ENCODE measurements around the gene DCDC2.
"Not testable (repeated sequence)": the region's sequence is repeated elsewhere in the genome, so short reads cannot be mapped to it uniquely, and the experiment has no call there.

The DCDC2 gene

GRCh38 chr6:24272148-24272547, 85.7 kb downstream of the DCDC2 start:
- no peak for DNase-seq (ENCODE audit: low read depth in 2 of 2)

GRCh38 chr6:24270011-24270410, 87.8 kb downstream of the DCDC2 start:
- no peak for DNase-seq (ENCODE audit: low read depth in 2 of 2)

DNA sequence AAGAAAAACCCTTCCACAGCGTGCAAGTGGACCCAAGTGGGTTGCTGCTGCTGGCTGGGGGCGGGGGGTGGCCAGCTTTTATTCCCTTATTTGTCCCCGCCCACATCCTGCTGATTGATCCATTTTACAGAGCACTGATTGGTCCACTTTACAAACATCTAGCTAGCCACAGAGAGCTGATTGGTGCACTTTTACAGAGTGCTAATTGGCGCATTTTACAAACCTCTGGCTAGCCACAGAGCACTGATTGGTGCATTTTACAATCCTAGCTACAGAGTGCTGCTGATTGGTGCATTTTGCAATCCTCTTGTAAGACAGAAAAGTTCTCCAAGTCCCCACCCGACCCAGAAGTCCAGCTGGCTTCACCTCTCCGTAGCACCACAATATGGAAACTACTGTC, 99.6 kb downstream of the DCDC2 start:
- not testable (repeated sequence) for DNase-seq (ENCODE audit: low read depth in 2 of 2)

DNA sequence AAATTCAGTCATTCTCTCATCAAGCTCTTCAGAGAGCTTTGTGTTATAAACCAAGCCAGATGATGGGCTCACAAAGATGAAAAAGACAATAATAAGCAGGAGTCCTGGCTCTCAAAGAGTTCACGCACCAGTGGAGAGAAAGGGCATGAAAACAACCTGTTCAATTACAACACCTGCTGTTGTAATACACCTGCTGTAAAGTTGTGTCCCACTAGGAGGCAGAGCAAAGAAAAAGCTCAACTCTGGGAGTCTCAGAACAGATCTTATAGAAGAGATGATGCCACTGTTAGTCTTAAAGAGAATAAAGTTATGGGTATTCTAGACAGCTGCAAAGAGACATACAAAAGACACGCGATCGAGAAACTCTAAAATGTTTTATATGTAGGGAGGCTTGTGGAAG, 100.6 kb downstream of the DCDC2 start:
- DNase-seq (ENCODE audit: low read depth in 2 of 2), result no peak

DNA sequence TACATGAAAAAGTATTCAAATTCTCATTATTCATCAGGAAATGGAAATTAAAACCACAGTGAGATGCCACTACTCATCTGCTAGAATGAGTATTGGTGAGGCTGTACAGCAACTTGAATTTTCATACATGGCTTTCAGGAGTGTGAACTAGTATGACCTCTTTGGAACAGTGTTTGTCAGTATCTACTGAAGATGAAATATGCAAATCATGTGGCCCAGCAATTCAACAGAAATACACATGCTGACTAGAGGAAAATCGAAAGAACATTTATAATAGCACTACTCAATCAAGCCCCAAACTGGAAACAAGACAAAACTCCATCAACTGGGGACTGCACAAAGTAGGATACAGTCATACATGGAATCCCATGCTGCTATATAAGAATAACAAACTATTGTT, 102.2 kb downstream of the DCDC2 start:
- no peak for DNase-seq (ENCODE audit: low read depth in 2 of 2)

- no peak for DNase-seq (ENCODE audit: low read depth in 2 of 2)
These were observed 104.5 kb downstream of the DCDC2 start for GRCh38 chr6:24253360-24253759.

- no peak for DNase-seq (ENCODE audit: low read depth in 2 of 2)
These were observed 105.6 kb downstream of the DCDC2 start for GRCh38 chr6:24252280-24252679.

DNA sequence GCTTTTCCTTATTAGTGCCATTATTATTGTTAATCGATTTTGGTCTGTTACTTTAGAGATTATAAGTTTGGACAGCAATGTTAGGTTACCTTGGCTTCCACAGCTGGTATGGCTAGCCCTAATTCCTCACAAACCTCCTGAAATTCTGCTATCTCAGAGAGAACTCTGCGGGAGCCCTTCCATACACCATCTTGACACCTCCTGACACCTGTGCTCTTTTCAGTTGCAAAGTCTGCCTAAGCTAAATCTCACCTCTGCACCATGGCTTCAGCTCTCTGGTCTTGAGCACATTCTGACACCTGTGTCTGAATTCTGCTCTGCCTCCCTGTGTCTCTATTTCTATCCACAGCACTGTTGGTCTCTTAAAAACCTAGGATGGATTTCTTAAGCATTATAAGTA, 106.5 kb downstream of the DCDC2 start:
- DNase-seq (ENCODE audit: low read depth in 2 of 2), result no peak

DNA sequence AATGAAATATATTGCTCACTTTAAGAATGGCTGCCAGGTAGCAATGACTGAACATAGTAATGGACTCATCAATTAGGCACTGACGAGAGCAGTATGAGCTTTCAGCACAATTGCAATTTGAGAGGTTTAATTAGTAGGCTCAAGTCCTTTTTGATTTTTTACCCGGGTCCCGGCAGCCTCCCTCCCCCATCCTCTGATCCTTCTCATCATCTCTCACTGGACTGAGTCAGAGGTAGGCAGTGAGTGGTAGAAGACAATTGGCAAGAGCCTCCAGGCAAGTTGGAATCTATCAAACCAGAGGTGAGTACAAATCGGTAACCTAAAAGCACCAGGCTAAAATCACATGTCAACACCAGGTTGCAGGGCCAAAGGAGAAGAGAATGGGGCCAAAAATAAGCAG, 107.9 kb downstream of the DCDC2 start:
- no peak for DNase-seq (ENCODE audit: low read depth in 2 of 2)

DNA sequence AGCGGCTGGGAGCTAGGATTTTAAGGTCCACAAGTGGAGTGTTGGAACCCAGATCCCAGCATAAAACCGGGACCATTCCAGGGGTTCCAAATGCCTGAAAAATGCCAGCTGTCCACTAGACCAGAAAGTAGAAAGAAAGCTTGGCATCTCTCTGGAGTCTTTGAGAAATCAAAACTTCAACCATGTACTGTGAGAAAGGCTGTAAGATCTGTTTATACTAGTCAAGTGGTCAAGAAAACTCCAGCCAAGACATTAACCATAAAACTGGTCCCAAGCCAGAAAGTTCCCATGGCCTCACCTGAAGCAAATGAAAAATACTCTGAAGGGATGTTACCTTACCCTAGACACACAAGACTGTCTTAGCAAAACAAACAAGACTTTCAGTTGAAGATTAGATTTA, 112.6 kb downstream of the DCDC2 start:
- no peak for DNase-seq (ENCODE audit: low read depth in 2 of 2)

DNA sequence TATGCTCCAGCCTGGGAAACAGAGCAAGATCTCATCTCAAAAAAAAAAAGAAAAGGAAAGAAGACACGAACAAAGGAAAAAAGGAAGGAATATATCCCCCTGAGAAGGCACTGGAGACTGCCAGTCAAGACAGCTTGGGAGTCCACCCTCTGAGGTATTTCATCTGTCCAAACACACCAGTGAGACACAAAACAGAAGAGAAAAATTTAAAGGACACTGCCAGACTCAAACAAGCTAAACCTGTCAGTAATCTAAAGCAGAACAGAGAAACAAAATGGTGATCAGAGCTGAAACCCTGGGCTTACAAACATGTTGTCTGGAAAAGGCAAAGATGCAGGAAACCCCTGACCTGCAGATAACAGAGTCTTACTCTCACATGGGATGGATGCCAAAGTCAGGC, 114.9 kb downstream of the DCDC2 start:
- DNase-seq (ENCODE audit: low read depth in 2 of 2), result no peak

- not testable (repeated sequence) for DNase-seq (ENCODE audit: low read depth in 2 of 2)
These were observed 116.1 kb downstream of the DCDC2 start for GRCh38 chr6:24241779-24242178.

DNA sequence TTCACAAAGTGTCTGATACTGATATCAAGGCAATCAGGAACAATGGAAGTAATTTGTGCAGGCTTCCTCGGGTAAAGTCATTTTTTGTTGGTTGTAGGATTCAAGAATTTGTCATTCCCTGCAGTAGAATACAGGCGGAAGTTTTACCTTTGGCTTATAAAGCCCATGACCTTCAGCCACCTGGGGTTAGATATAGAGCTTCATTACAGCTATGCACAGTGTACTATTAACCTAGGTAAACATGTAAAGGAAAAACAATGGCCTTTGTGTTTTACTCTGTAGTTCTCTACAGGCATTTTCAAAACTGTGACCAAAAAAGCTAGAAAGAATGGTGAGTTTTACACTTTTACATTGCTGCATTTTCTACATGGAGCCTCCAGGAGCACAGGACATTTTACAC, 116.9 kb downstream of the DCDC2 start:
- DNase-seq (ENCODE audit: low read depth in 2 of 2), result no peak

- DNase-seq (ENCODE audit: low read depth in 2 of 2), result no peak
These were observed 117.4 kb downstream of the DCDC2 start for GRCh38 chr6:24240380-24240928.

GRCh38 chr6:24238700-24239099, 119.2 kb downstream of the DCDC2 start:
- DNase-seq (ENCODE audit: low read depth in 2 of 2), result no peak

GRCh38 chr6:24236779-24237178, 121.1 kb downstream of the DCDC2 start:
- not testable (repeated sequence) for DNase-seq (ENCODE audit: low read depth in 2 of 2)

- no peak for DNase-seq (ENCODE audit: low read depth in 2 of 2)
These were observed 123.9 kb downstream of the DCDC2 start for GRCh38 chr6:24233813-24234442.

DNA sequence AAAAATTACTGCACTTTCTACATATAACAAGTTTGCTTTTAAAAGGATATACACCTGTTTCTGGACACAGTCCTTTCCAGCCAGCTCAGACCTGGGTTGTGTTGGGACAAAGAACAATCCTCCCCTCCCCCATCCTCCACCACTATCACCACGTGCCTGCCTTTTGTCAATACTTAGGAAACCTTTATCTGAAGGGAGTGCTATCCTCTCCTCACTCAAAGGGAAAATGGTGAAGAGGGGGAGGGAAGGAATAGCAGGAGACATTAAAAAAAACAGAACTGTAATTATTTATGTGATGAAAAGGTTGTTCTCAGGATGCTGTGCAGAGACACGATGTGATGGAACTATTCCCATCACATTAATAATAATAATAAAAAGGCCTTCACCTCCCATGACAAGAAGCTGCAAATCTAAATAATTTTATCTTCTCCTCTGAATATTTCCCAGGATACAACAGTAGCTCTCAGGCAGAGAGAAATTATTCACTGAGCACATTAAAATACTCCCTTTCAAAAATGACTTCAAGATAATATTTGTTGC, 126.4 kb downstream of the DCDC2 start:
- no peak for DNase-seq (ENCODE audit: low read depth in 2 of 2)

DNA sequence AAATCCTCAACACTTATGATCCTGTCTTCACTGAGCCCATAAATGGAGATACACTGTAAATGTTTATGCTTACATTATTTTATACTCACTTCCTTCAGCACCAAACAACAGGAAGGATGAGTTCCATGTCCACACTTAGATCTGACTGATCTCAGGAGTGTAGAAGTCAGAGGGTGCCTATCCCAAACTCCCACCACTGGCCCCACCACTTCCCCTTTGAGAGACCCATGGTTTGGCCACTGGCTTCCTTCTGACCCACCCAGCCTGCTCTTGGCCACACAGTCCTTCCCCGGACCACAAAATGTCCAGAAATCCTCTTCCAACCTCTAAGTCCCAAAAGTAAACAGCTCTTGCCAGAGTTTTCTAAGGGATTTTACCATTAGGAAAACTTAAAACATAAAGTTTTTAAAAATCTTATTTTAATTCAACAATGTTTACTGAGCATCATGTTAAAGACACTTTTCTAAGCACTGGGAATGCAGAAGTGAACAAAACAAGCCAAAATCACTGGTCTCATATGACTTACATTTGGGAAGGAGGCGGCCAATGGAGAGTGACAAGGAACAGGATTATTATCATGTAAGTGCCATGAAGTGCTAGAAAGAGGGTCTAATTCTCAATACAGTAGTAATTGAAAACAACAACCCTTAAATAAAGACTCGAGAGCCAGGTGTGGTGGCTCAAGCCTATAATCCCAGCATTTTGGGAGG, 128.0 kb downstream of the DCDC2 start:
- DNase-seq (ENCODE audit: low read depth in 2 of 2), result no peak

- DNase-seq (ENCODE audit: low read depth in 2 of 2), result no peak
These were observed 129.1 kb downstream of the DCDC2 start for GRCh38 chr6:24228681-24229255.

DNA sequence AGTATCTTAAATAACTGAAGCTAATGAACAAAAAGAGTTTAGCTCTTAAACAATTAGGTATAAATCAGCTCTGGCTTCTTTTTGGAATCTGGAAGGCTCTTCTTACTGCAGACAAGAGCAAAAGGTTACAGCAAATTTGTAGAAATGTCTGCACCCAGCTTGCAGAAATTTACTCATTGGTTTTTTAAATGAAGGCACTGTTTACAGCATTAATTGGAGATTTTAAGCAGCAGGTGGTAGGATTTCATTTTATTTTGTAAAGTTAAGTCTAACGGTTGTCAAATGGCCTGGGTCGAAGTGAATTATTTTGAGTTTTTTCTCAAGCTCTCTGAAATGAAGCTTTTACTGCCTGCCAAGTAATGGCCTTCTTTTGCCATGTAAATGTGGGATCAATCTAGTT, 129.7 kb downstream of the DCDC2 start:
- no peak for DNase-seq (ENCODE audit: low read depth in 2 of 2)

DNA sequence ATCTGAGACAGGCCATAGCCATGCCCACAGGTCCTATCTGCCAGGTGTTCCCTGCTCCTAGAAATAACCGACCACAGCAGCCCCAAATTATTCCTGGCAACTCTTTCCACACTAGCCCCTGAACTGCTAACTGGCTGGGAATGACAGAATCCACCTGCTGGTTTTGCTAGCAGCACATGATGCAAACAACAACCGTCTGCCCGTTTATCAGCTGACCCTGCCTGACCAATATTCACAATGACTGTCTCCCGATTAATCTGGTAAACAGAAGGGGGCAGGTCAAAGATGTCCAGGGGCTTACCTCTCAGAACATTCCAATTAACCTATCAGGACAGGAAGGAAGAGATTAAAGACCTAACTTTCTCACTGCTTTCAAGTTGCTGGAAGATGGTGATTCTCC, 130.3 kb downstream of the DCDC2 start:
- DNase-seq (ENCODE audit: low read depth in 2 of 2), result no peak

- DNase-seq (ENCODE audit: low read depth in 2 of 2), result no peak
These were observed 131.3 kb downstream of the DCDC2 start for GRCh38 chr6:24226541-24226940.

Measured in stimulated activated CD8-positive, alpha-beta memory T cell treated with anti-CD3 and anti-CD28 coated beads, Interleukin-2, amount 100 ng/mL, for 48 hours (primary cell).